ENCODE data around the gene TTC16.

TTC16 gene

GRCh38 chr9:127721391-127721821 lies 5.5 kb downstream of the TTC16 start:
- no peak for DNase-seq

GRCh38 chr9:127722055-127722745 lies 6.3 kb downstream of the TTC16 start:
- DNase-seq, result no peak

GRCh38 chr9:127723013-127723412 lies 7.1 kb downstream of the TTC16 start:
- DNase-seq, result no peak

GRCh38 chr9:127723444-127723843 lies 7.6 kb downstream of the TTC16 start:
- DNase-seq, result no peak

- no peak for DNase-seq
Measured at GRCh38 chr9:127724012-127724411, 8.1 kb downstream of the TTC16 start.

- no peak for DNase-seq
Measured at GRCh38 chr9:127726871-127727270, 11.0 kb downstream of the TTC16 start.

- DNase-seq, result no peak
Measured at GRCh38 chr9:127728808-127729207, 12.9 kb downstream of the TTC16 start.

- no peak for DNase-seq
Measured at GRCh38 chr9:127729522-127730256, 13.8 kb downstream of the TTC16 start.

GRCh38 chr9:127730262-127730661 lies 14.4 kb downstream of the TTC16 start:
- DNase-seq, result no peak

GRCh38 chr9:127730799-127731410 lies 15.0 kb downstream of the TTC16 start:
- no peak for DNase-seq

GRCh38 chr9:127731938-127732337 lies 16.1 kb downstream of the TTC16 start:
- no peak for DNase-seq

GRCh38 chr9:127732444-127732843 lies 16.6 kb downstream of the TTC16 start:
- no peak for DNase-seq

- no peak for DNase-seq
Measured at GRCh38 chr9:127733614-127734013, 17.7 kb downstream of the TTC16 start.

- DNase-seq, result no peak
Measured at GRCh38 chr9:127734247-127734746, 18.4 kb downstream of the TTC16 start.

GRCh38 chr9:127734747-127735529 lies 19.1 kb downstream of the TTC16 start, which contains the start of gene TOR2A:
Gene TOR2A (minus strand): TSS chr9:127735294. CDS start chr9:127735270, 24 bp downstream.
- peak; percentile 99 for DNase-seq

- DNase-seq, result no peak
Measured at GRCh38 chr9:127735530-127736185, 19.8 kb downstream of the TTC16 start.

- no peak for DNase-seq
Measured at GRCh38 chr9:127738666-127739065, 22.8 kb downstream of the TTC16 start.

- no peak for DNase-seq
Measured at GRCh38 chr9:127739614-127740330, 23.9 kb downstream of the TTC16 start.

- DNase-seq, result no peak
Measured at GRCh38 chr9:127741831-127742434, 26.1 kb downstream of the TTC16 start.

GRCh38 chr9:127742435-127743088 lies 26.7 kb downstream of the TTC16 start:
- DNase-seq, result no peak
